HG02973 (cell line): ENCODE measurements around the gene KCNK4.

Experiments
- ATAC-seq: cut with Tn5 transposase; IDR thresholded peaks from one replicate; pipeline ENCODE4 v1.9.1; 2021; ENCODE audit warnings: moderate library complexity; ENCODE audit not compliant: unreplicated experiment

The KCNK4 gene

GRCh38 chr11:64268025-64268892 is 22.8 kb upstream of the KCNK4 start:
- no peak for ATAC-seq

GRCh38 chr11:64268893-64269539 is 22.1 kb upstream of the KCNK4 start:
- ATAC-seq: peak; percentile 10

- ATAC-seq: peak; percentile 51
Measured at GRCh38 chr11:64269540-64270220, 21.4 kb upstream of the KCNK4 start.

GRCh38 chr11:64275031-64275800 is 15.9 kb upstream of the KCNK4 start:
- no peak for ATAC-seq

- no peak for ATAC-seq
Measured at GRCh38 chr11:64275841-64276240, 15.3 kb upstream of the KCNK4 start.

- no peak for ATAC-seq
Measured at GRCh38 chr11:64276653-64277431, 14.3 kb upstream of the KCNK4 start.

GRCh38 chr11:64278576-64279190 is 12.4 kb upstream of the KCNK4 start:
- no peak for ATAC-seq

GRCh38 chr11:64281957-64282770 is 8.9 kb upstream of the KCNK4 start:
- ATAC-seq: no peak

GRCh38 chr11:64283092-64283491 is 8.0 kb upstream of the KCNK4 start:
- ATAC-seq: no peak

GRCh38 chr11:64284048-64284961 is 6.8 kb upstream of the KCNK4 start, which contains the start of gene BAD:
BAD (minus strand) TSS chr11:64284665; CDS start chr11:64284368, 297 bp downstream.
- ATAC-seq: peak; percentile 69

- peak; percentile 43 for ATAC-seq
Measured at GRCh38 chr11:64284962-64285884, 5.9 kb upstream of the KCNK4 start, which contains the start of gene GPR137. GPR137 (plus strand) TSS chr11:64285848; CDS start chr11:64286525, 677 bp downstream.

- no peak for ATAC-seq
Measured at GRCh38 chr11:64285885-64286800, 5.0 kb upstream of the KCNK4 start.

- ATAC-seq: no peak
Measured at GRCh38 chr11:64286801-64287159, 4.3 kb upstream of the KCNK4 start.

GRCh38 chr11:64287676-64288352 is 3.3 kb upstream of the KCNK4 start:
- ATAC-seq: no peak

- ATAC-seq: no peak
Measured at GRCh38 chr11:64288353-64288750, 2.8 kb upstream of the KCNK4 start.
